ENCODE measurements around the gene TRIM73.
"Not testable (repeated sequence)": the region's sequence is repeated elsewhere in the genome, so short reads cannot be mapped to it uniquely, and the experiment has no call there.

- not testable (repeated sequence) for TF ChIP-seq CTCF (IDR thresholded peaks at IDR 0.05; ENCODE audit: borderline replicate concordance, extremely low read depth, low read length, poor library complexity, severe bottlenecking); EZH2 (IDR thresholded peaks at IDR 0.05; ENCODE audit: borderline replicate concordance, low read depth, low read length, severe bottlenecking)
Measured at GRCh38 chr7:75418292-75418858, 22.9 kb downstream of the TRIM73 start.

Data from DND-41 (cell line).